Endothelial cell of umbilical vein (primary cell): ENCODE measurements around the gene CGNL1. TPM values are rescaled to one million over a fixed set of nuclear protein-coding genes. Genes with fewer than 3 reads are reported as not detected.

Experiments
- BruUV-seq: library from RNA; stranded (reverse); fragments of 400-500 nt; replicated peaks from 2 replicates; lab custom pipeline; 2021; lab: Mats Ljungman, UMichigan
- CTCF ChIA-PET: fragments of 300-600, 350-600 bp; sonication (Branson Sonifier 250); formaldehyde crosslinking; loops from one replicate; lab custom pipeline; 2021; ENCODE audit warnings: antibody characterized with exemption, inconsistent platforms; lab: Charles Lee
- POLR2A ChIA-PET: fragments of 300-600, 350-600 bp; sonication (Branson Sonifier 250); formaldehyde crosslinking; loops from one replicate; lab custom pipeline; 2021; ENCODE audit warnings: antibody characterized with exemption, inconsistent platforms; lab: Charles Lee
- DNase-seq: peaks from one replicate; pipeline ENCODE4 v3.0.0-alpha.2; 2011; ENCODE audit warnings: low read depth, low spot score
- FAIRE-seq: peaks from 2 replicates; lab custom pipeline; 2011; peaks lifted over from hg19 to GRCh38; lab: Jason Lieb, UNC
- H2AFZ ChIP-seq: 2 replicates; pipeline ENCODE4 v1.6.0; 2012; ENCODE audit warnings: low read depth, low read length, control low read depth, inconsistent platforms
- H3K27ac ChIP-seq: 2 replicates; pipeline ENCODE4 v1.5.1; 2011; ENCODE audit warnings: low read depth, mild to moderate bottlenecking, control low read depth, low read length, moderate library complexity; ENCODE audit not compliant: insufficient read depth
- H3K27me3 ChIP-seq, 2 experiments: 2 replicates each; pipeline versions ENCODE4 v1.6.0 to v1.6.1; 2011; ENCODE audit warnings: low read length in 2 of 2, mixed read lengths in 1 of 2; ENCODE audit not compliant: control insufficient read depth in 2 of 2, insufficient read depth in 2 of 2
- H3K36me3 ChIP-seq, 2 experiments: 2 replicates in 1 of 2; 3 replicates in 1 of 2; pipeline ENCODE4 v1.5.1; 2011; ENCODE audit warnings: low read length in 2 of 2, mild to moderate bottlenecking in 1 of 2, moderate library complexity in 1 of 2; ENCODE audit not compliant: control insufficient read depth in 2 of 2, insufficient read depth in 2 of 2; ENCODE audit errors: extremely low read depth in 1 of 2
- H3K4me1 ChIP-seq: 3 replicates; pipeline ENCODE4 v1.5.1; 2011; ENCODE audit warnings: mild to moderate bottlenecking, low read length; ENCODE audit not compliant: control insufficient read depth, insufficient read depth; ENCODE audit errors: extremely low read depth
- H3K4me2 ChIP-seq: 2 replicates; pipeline ENCODE4 v1.6.1; 2011; ENCODE audit warnings: low read length, control low read depth, mixed read lengths; ENCODE audit not compliant: insufficient read depth
- H3K4me3 ChIP-seq, 3 experiments: fragments of 200-600 bp in 1 of 3; sonication (generic), shearing (Covaris generic) in 1 of 3; replicated peaks in 1 of 3; 2 replicates each; pipeline ENCODE4 v1.5.1; 2011 to 2016; ENCODE audit warnings: control low read depth in 3 of 3, low read length in 3 of 3, mild to moderate bottlenecking in 2 of 3, inconsistent platforms in 1 of 3, low read depth in 1 of 3, moderate library complexity in 1 of 3; ENCODE audit not compliant: insufficient read depth in 1 of 3
- H3K79me2 ChIP-seq: 2 replicates; pipeline ENCODE4 v1.6.0; 2012; ENCODE audit warnings: low read length, inconsistent platforms; ENCODE audit not compliant: control insufficient read depth, insufficient read depth
- H3K9ac ChIP-seq: replicated peaks from 2 replicates; pipeline ENCODE3; 2011; ENCODE audit warnings: low read length, control low read depth; ENCODE audit not compliant: insufficient read depth; ENCODE audit errors: extremely low read depth
- H3K9me1 ChIP-seq: replicated peaks from 3 replicates; pipeline ENCODE4 v1.6.0; 2011; ENCODE audit warnings: mild to moderate bottlenecking, low read length; ENCODE audit not compliant: control insufficient read depth, insufficient read depth; ENCODE audit errors: extremely low read depth
- H3K9me3 ChIP-seq: replicated peaks from 2 replicates; pipeline ENCODE4 v1.5.1; 2012; ENCODE audit warnings: low read length, inconsistent platforms; ENCODE audit not compliant: control insufficient read depth, insufficient read depth
- H4K20me1 ChIP-seq: replicated peaks from 2 replicates; pipeline ENCODE3; 2011; ENCODE audit warnings: mild to moderate bottlenecking, low read length; ENCODE audit not compliant: control insufficient read depth, insufficient read depth; ENCODE audit errors: extremely low read depth
- EZH2 ChIP-seq: IDR thresholded peaks from 2 replicates; pipeline ENCODE4 v1.6.1; 2012; ENCODE audit warnings: borderline replicate concordance, low read depth, mild to moderate bottlenecking, moderate library complexity, low read length, inconsistent platforms; ENCODE audit not compliant: severe bottlenecking
- FOS ChIP-seq: IDR thresholded peaks from 2 replicates; pipeline ENCODE4 v1.6.1; 2011; ENCODE audit warnings: mild to moderate bottlenecking, low read length, moderate library complexity, borderline replicate concordance; ENCODE audit not compliant: insufficient read depth
- GATA2 ChIP-seq: IDR thresholded peaks from 2 replicates; pipeline ENCODE4 v1.7.0; 2011; ENCODE audit warnings: low read depth, mild to moderate bottlenecking, moderate library complexity, mixed read lengths, low read length; ENCODE audit not compliant: insufficient read length, insufficient read depth
- JUN ChIP-seq: IDR thresholded peaks from 2 replicates; pipeline ENCODE4 v1.6.1; 2011; ENCODE audit warnings: borderline replicate concordance, low read depth; ENCODE audit not compliant: insufficient read length, insufficient read depth
- MAX ChIP-seq: IDR thresholded peaks from 2 replicates; pipeline ENCODE4 v1.6.1; 2011; ENCODE audit not compliant: insufficient read depth, insufficient read length
- MYC ChIP-seq: IDR thresholded peaks from one replicate; pipeline ENCODE4 v1.6.1; 2011; ENCODE audit warnings: mild to moderate bottlenecking, low read depth, low read length
- POLR2A ChIP-seq: IDR thresholded peaks from 2 replicates; pipeline ENCODE4 v1.6.1; 2012; ENCODE audit warnings: low read depth, mild to moderate bottlenecking, control low read depth, low read length
- POLR2AphosphoS5 ChIP-seq: IDR thresholded peaks from 2 replicates; pipeline ENCODE4 v1.6.1; 2012; ENCODE audit warnings: low read depth, mild to moderate bottlenecking, control low read depth, low read length, moderate library complexity; ENCODE audit not compliant: insufficient read depth
- dilution Hi-C: fragments of 300-500 bp; cut with MboI; formaldehyde crosslinking; loops from one replicate; pipeline ENCODE4 v1.15.0; 2019; ENCODE audit warnings: low sequenced_read_pairs; ENCODE audit not compliant: extremely low pct_ligation_motif_present
- intact Hi-C: fragments of 100-400 bp; cut with micrococcal nuclease; formaldehyde crosslinking; loops from one replicate; pipeline ENCODE4 v1.10.0; 2022
- polyA plus RNA-seq, 4 experiments: library from polyadenylated mRNA; depleted of rRNA in 3 of 4; stranded (reverse) in 3 of 4; unstranded in 1 of 4; fragments of >200 nt; gene quantifications; 2 replicates each; pipeline versions ENCODE4 v1.2.1 to v1.2.3, GENCODE V29; 2011 to 2012; ENCODE audit warnings: missing spikeins in 1 of 4
- total RNA-seq: library from RNA; stranded (reverse); gene quantifications from 2 replicates; pipeline ENCODE4 v1.2.3, GENCODE V29; 2021

The CGNL1 gene
- total and polyA plus RNA-seq, 2 donors (not counting 3 experiments of a cell fraction or from before 2014, with no cell fraction given): 6.9 to 27.1 TPM

- BruUV-seq: no TSS peak
- Histone ChIP-seq H3K9me1 (no peaks in the 10 kb centered on the region), H3K4me3 (no peak overlapping the region), H3K4me2 (peak overlapping the region; percentile 60), H3K27ac (peak overlapping the region; percentile 66), H3K9me3 (no peaks in the 10 kb centered on the region), H2AFZ (peak overlapping the region; percentile 13), H3K27me3 (no peaks in the 10 kb centered on the region), H3K36me3 (no peaks in the 10 kb centered on the region), H3K4me1 (peaks cover 62% of the 10 kb centered on the region), H3K9ac (peak overlapping the region; percentile 3), H4K20me1 (no peaks in the 10 kb centered on the region), H3K79me2 (peaks cover 10% of the 10 kb centered on the region)
- no peak for TF ChIP-seq EZH2
- peak; percentile 92 for TF ChIP-seq GATA2
- TF ChIP-seq POLR2AphosphoS5: peak; percentile 49
- TF ChIP-seq JUN: peak; percentile 60
- peak; percentile 42 for TF ChIP-seq FOS
- intact Hi-C loops: loop anchor here (1.0 to 5.0 kb wide), 4 partner anchors 44 to 134 kb away; no protein-coding TSS in a partner anchor
- peak; percentile 85 for DNase-seq
- dilution Hi-C loops: no loop called here
- CTCF ChIA-PET: interaction anchor here (0.7 to 1.8 kb wide), 9 partner anchors 9 to 149 kb away, joined by 3 to 10 read pairs (median 3); partner anchors contain the start of gene CGNL1
- POLR2A ChIA-PET: interaction anchor here (0.6 kb wide), 1 partner anchor 14 kb away, joined by 5 read pairs; no protein-coding TSS in a partner anchor
- peak; percentile 96 for FAIRE-seq
Measured at GRCh38 chr15:57393061-57393460, 16.8 kb downstream of the CGNL1 start.

- H3K9ac ChIP-seq: no peak overlapping the region
- no peak for TF ChIP-seq EZH2
- peak; percentile 69 for TF ChIP-seq POLR2AphosphoS5
- TF ChIP-seq MYC: no peak
- peak; percentile 80 for TF ChIP-seq FOS
- TF ChIP-seq GATA2: peak; percentile 52
- TF ChIP-seq JUN: peak; percentile 49
- TF ChIP-seq MAX: no peak
- no peak for TF ChIP-seq POLR2A
- peaks cover 56% of the 10 kb centered on the region for H3K4me1 ChIP-seq
- dilution Hi-C loops (no loop called here), intact Hi-C loops (loop anchor here (1.0 kb wide), 1 partner anchor 8 kb away; no protein-coding TSS in a partner anchor)
- peaks cover 8% of the 10 kb centered on the region for H3K79me2 ChIP-seq
- peak overlapping the region; percentile 62 for H3K4me2 ChIP-seq
- H3K9me3 ChIP-seq: no peaks in the 10 kb centered on the region
- ChIA-PET CTCF (interaction anchor here (0.8 to 2.4 kb wide), 12 partner anchors 10 to 165 kb away, joined by 3 to 16 read pairs (median 4); partner anchors contain the start of gene CGNL1), POLR2A (no interaction called here)
- H3K36me3 ChIP-seq: no peaks in the 10 kb centered on the region
- BruUV-seq: no TSS peak
- no peak overlapping the region for H2AFZ ChIP-seq
- H3K27ac ChIP-seq: no peak overlapping the region
- FAIRE-seq: peak; percentile 97
- peak; percentile 91 for DNase-seq
- H3K27me3 ChIP-seq: no peaks in the 10 kb centered on the region
- H3K4me3 ChIP-seq: no peak overlapping the region
- no peaks in the 10 kb centered on the region for H4K20me1 ChIP-seq
- H3K9me1 ChIP-seq: no peaks in the 10 kb centered on the region
Measured at GRCh38 chr15:57395292-57395691, 19.0 kb downstream of the CGNL1 start.
